IMR-90 (cell line): ENCODE data around the gene FRMPD4. TPM values are rescaled to one million over a fixed set of nuclear protein-coding genes. Genes with fewer than 3 reads are reported as not detected.

Source experiments
- ATAC-seq: fragments of 200-7000 bp; cut with Tn5 transposase; 2 replicates; pipeline ENCODE4 v1.9.1; 2020; ENCODE audit warnings: low read depth, mild to moderate bottlenecking, moderate library complexity
- BruUV-seq: library from RNA; stranded (reverse); fragments of 400-500 nt; replicated peaks from 2 replicates; lab custom pipeline; 2021; lab: Mats Ljungman, UMichigan
- CTCF ChIA-PET: fragments of 300-600 bp; formaldehyde crosslinking; extraction: SDS; loops from one replicate; lab custom pipeline; 2021; ENCODE audit warnings: antibody characterized with exemption; lab: Yijun Ruan, JAX
- POLR2A ChIA-PET: fragments of 300-600 bp; sonication (Branson Sonifier 250); formaldehyde crosslinking; loops from one replicate; lab custom pipeline; 2022; ENCODE audit warnings: antibody characterized with exemption; ENCODE audit not compliant: unreplicated experiment; lab: Charles Lee
- DNase-seq: peaks from one replicate; pipeline ENCODE4 v3.0.0; 2013
- H2AFZ ChIP-seq: replicated peaks from 2 replicates; pipeline ENCODE3; 2013; ENCODE audit warnings: low read length, mild to moderate bottlenecking; ENCODE audit not compliant: poor library complexity
- H2AK5ac ChIP-seq: 2 replicates; pipeline ENCODE4 v1.6.1; 2013; ENCODE audit warnings: low read depth, low read length, inconsistent platforms
- H2AK9ac ChIP-seq: replicated peaks from 2 replicates; pipeline ENCODE3; 2013; ENCODE audit warnings: mild to moderate bottlenecking, low read depth, low read length, moderate library complexity; ENCODE audit not compliant: poor library complexity
- H2BK120ac ChIP-seq: 2 replicates; pipeline ENCODE4 v1.6.1; 2013; ENCODE audit warnings: low read depth, low read length, inconsistent platforms
- H2BK15ac ChIP-seq: 3 replicates; pipeline ENCODE4 v1.6.1; 2013; ENCODE audit warnings: low read depth, low read length, inconsistent platforms
- H2BK20ac ChIP-seq: 2 replicates; pipeline ENCODE4 v1.6.1; 2013; ENCODE audit warnings: low read depth, mild to moderate bottlenecking, inconsistent platforms, low read length, moderate library complexity
- H2BK5ac ChIP-seq: 2 replicates; pipeline ENCODE4 v1.6.1; 2013; ENCODE audit warnings: mild to moderate bottlenecking, low read depth, low read length, inconsistent platforms; ENCODE audit not compliant: poor library complexity, severe bottlenecking
- H3K14ac ChIP-seq: replicated peaks from 2 replicates; pipeline ENCODE4 v1.6.1; 2013; ENCODE audit warnings: low read depth, low read length, inconsistent platforms
- H3K18ac ChIP-seq: 2 replicates; pipeline ENCODE4 v1.6.1; 2013; ENCODE audit warnings: low read depth, low read length, control low read depth
- H3K23ac ChIP-seq: 2 replicates; pipeline ENCODE4 v1.6.1; 2013; ENCODE audit warnings: low read depth, low read length, inconsistent platforms
- H3K27ac ChIP-seq: 2 replicates; pipeline ENCODE4 v1.5.1; 2013; ENCODE audit warnings: mild to moderate bottlenecking, control low read depth, low read length; ENCODE audit not compliant: insufficient read depth
- H3K27me3 ChIP-seq: 2 replicates; pipeline ENCODE4 v1.6.1; 2013; ENCODE audit warnings: low read length; ENCODE audit not compliant: control insufficient read depth, insufficient read depth
- H3K36me3 ChIP-seq: 2 replicates; pipeline ENCODE4 v1.6.1; 2013; ENCODE audit warnings: low read length, mixed read lengths; ENCODE audit not compliant: control insufficient read depth, insufficient read depth
- H3K4ac ChIP-seq: 2 replicates; pipeline ENCODE4 v1.6.1; 2013; ENCODE audit warnings: low read depth, low read length, inconsistent platforms
- H3K4me1 ChIP-seq: 2 replicates; pipeline ENCODE4 v1.6.1; 2013; ENCODE audit warnings: low read length, mixed read lengths; ENCODE audit not compliant: control insufficient read depth, insufficient read depth
- H3K4me2 ChIP-seq: 2 replicates; pipeline ENCODE4 v1.6.1; 2013; ENCODE audit warnings: low read depth, mild to moderate bottlenecking, control low read depth, low read length, moderate library complexity
- H3K4me3 ChIP-seq: 2 replicates; pipeline ENCODE4 v1.5.1; 2013; ENCODE audit warnings: low read depth, mild to moderate bottlenecking, control low read depth, low read length, moderate library complexity; ENCODE audit not compliant: insufficient read depth
- H3K56ac ChIP-seq: 2 replicates; pipeline ENCODE4 v1.6.1; 2013; ENCODE audit warnings: low read length, inconsistent platforms; ENCODE audit not compliant: insufficient read depth; ENCODE audit errors: extremely low read depth
- H3K79me1 ChIP-seq, 2 experiments: 2 replicates each; pipeline ENCODE4 v1.6.1; 2013; ENCODE audit warnings: low read length in 2 of 2, inconsistent platforms in 1 of 2, low read depth in 1 of 2
- H3K9ac ChIP-seq: 2 replicates; pipeline ENCODE4 v1.6.1; 2013; ENCODE audit warnings: low read depth, low read length, control low read depth
- H3K9me1 ChIP-seq: 2 replicates; pipeline ENCODE4 v1.6.1; 2013; ENCODE audit warnings: low read length, inconsistent platforms; ENCODE audit not compliant: insufficient read depth
- H3K9me3 ChIP-seq: 2 replicates; pipeline ENCODE4 v1.6.1; 2013; ENCODE audit warnings: low read length; ENCODE audit not compliant: control insufficient read depth, insufficient read depth
- H4K20me1 ChIP-seq: 2 replicates; pipeline ENCODE4 v1.6.1; 2013; ENCODE audit warnings: low read length, inconsistent platforms; ENCODE audit not compliant: insufficient read depth
- H4K5ac ChIP-seq: 2 replicates; pipeline ENCODE4 v1.6.1; 2013; ENCODE audit warnings: mild to moderate bottlenecking, low read depth, low read length, control low read depth
- H4K8ac ChIP-seq, 2 experiments: 2 replicates each; pipeline ENCODE4 v1.6.1; 2013; ENCODE audit warnings: low read depth in 2 of 2, low read length in 2 of 2, control low read depth in 1 of 2, inconsistent platforms in 1 of 2
- H4K91ac ChIP-seq: 2 replicates; pipeline ENCODE4 v1.6.1; 2013; ENCODE audit warnings: low read depth, low read length, inconsistent platforms; ENCODE audit not compliant: insufficient read depth
- BHLHE40 ChIP-seq: fragments of 150-350 bp; IDR thresholded peaks from 2 replicates; pipeline ENCODE4 v1.6.1; 2016; ENCODE audit warnings: mild to moderate bottlenecking, low read depth, low read length
- CEBPB ChIP-seq: IDR thresholded peaks from 2 replicates; pipeline ENCODE4 v1.6.1; 2012; ENCODE audit warnings: low read depth, low read length, improper control_type of control experiment
- CHD1 ChIP-seq: IDR thresholded peaks from 2 replicates; pipeline ENCODE4 v1.6.1; 2012; ENCODE audit warnings: low read depth, low read length, improper control_type of control experiment
- FOS ChIP-seq: fragments of 150-350 bp; IDR thresholded peaks from 2 replicates; pipeline ENCODE4 v1.6.1; 2016; ENCODE audit warnings: low read depth, low read length
- MAFK ChIP-seq: IDR thresholded peaks from 2 replicates; pipeline ENCODE4 v1.6.1; 2012; ENCODE audit warnings: low read depth, low read length, improper control_type of control experiment
- MAZ ChIP-seq: IDR thresholded peaks from 2 replicates; pipeline ENCODE4 v1.6.1; 2012; ENCODE audit warnings: low read depth, mild to moderate bottlenecking, low read length, improper control_type of control experiment, moderate library complexity, borderline replicate concordance
- MXI1 ChIP-seq: IDR thresholded peaks from 2 replicates; pipeline ENCODE4 v1.6.1; 2012; ENCODE audit warnings: low read depth, mild to moderate bottlenecking, low read length, moderate library complexity, borderline replicate concordance
- NFE2L2 ChIP-seq: fragments of 150-350 bp; IDR thresholded peaks from 2 replicates; pipeline ENCODE4 v1.6.1; 2016; ENCODE audit warnings: low read depth, mild to moderate bottlenecking, low read length
- POLR2A ChIP-seq: IDR thresholded peaks from 2 replicates; pipeline ENCODE4 v1.6.1; 2012; ENCODE audit warnings: mild to moderate bottlenecking, low read depth, low read length
- RAD21 ChIP-seq: IDR thresholded peaks from 2 replicates; pipeline ENCODE4 v1.6.1; 2012; ENCODE audit warnings: low read length, improper control_type of control experiment
- RCOR1 ChIP-seq: IDR thresholded peaks from 2 replicates; pipeline ENCODE4 v1.6.1; 2012; ENCODE audit warnings: mild to moderate bottlenecking, low read length, improper control_type of control experiment; ENCODE audit not compliant: insufficient replicate concordance
- RFX5 ChIP-seq: IDR thresholded peaks from 2 replicates; pipeline ENCODE4 v1.8.0; 2012; ENCODE audit warnings: low read depth, mild to moderate bottlenecking, low read length, moderate library complexity
- SMC3 ChIP-seq: fragments of 150-350 bp; IDR thresholded peaks from 2 replicates; pipeline ENCODE4 v1.6.1; 2016; ENCODE audit warnings: low read depth, mild to moderate bottlenecking, antibody characterized with exemption, low read length, moderate library complexity
- WGBS, 2 experiments: methylation state at CpG; one replicate each; pipeline versions ENCODE4 v1.1.5 to v1.1.7; 2013; ENCODE audit warnings: missing lambda C conversion rate in 2 of 2; ENCODE audit not compliant: insufficient read length in 1 of 2; ENCODE audit errors: extremely low coverage in 2 of 2; 5-methylcytosine and 5-hydroxymethylcytosine counted together
- dilution Hi-C: fragments of 300-500 bp; cut with HindIII; formaldehyde crosslinking; loops from one replicate; pipeline ENCODE4 v1.14.3; 2018; ENCODE audit warnings: low sequenced_read_pairs; ENCODE audit not compliant: unreplicated experiment
- in situ Hi-C: fragments of 300-500 bp; cut with MboI; formaldehyde crosslinking; loops from 3 replicates; pipeline ENCODE4 v1.14.3; 2019; ENCODE audit warnings: low sequenced_read_pairs, inconsistent platforms, mixed read lengths
- intact Hi-C: fragments of 100-400 bp; cut with micrococcal nuclease; formaldehyde crosslinking; loops from 2 replicates; pipeline ENCODE4 v1.10.0; 2022
- polyA plus RNA-seq, 3 experiments: library from polyadenylated mRNA; depleted of rRNA; stranded (reverse); fragments of >200 nt; gene quantifications; 2 replicates each; pipeline ENCODE4 v1.2.3, GENCODE V29; 2012; ENCODE audit warnings: low replicate concordance in 1 of 3
- total RNA-seq: library from RNA; depleted of rRNA; stranded (reverse); fragments of >200 nt; gene quantifications from 2 replicates; pipeline ENCODE4 v1.2.3, GENCODE V29; 2012
- TF ChIP-seq, protein P1 (sequence below): fragments of 150-350 bp; IDR thresholded peaks from 2 replicates; pipeline ENCODE4 v1.6.1; 2016; ENCODE audit warnings: low read depth, mild to moderate bottlenecking, low read length, moderate library complexity, borderline replicate concordance
- TF ChIP-seq, protein P2 (sequence below): conservative IDR thresholded peaks from 2 replicates; pipeline ENCODE4 v1.5.1; 2012; ENCODE audit warnings: mild to moderate bottlenecking, low read depth, low read length, improper control_type of control experiment
- TF ChIP-seq, protein P3 (sequence below): fragments of 150-350 bp; IDR thresholded peaks from 2 replicates; pipeline ENCODE4 v1.6.1; 2017; ENCODE audit warnings: mild to moderate bottlenecking, antibody characterized with exemption, low read length, low read depth

Gene FRMPD4
- total and polyA plus RNA-seq, 2 of the 4 experiments (the other 2 are of a cell fraction), result 0.53 to 1.1 TPM

DNA sequence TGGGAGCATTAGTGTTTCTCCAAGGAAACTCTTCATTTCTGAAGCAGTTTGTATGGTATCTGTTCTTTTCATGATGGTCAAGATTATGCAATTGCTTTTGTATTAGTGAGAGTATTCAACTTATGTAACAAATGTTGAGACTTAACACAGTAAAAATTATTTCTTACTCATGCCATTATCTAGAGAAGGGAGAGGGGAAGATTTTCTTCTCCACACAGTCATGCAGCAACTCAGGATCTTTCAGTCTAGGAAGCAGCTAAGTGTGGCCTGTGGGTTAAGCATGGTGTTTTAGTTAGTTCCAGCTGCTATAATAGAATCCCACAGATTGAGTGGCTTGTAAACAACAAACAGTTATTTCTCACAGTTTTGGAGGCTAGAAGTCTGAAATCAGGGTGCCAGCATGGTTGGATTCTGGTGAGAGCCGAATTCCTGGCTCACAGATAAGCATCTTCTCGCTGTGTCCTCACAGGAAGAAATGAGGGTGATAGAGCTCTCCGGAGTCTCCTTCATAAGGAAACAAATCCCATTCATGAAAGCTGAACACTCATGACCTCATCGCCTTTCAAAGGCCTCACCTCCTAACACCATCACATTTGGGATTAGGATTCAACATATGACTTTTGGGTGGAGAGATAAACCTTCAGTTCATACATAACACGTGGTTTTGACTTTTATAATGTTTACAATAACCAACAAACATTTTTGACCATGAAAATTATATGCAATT, 101.2 kb downstream of the FRMPD4 start:
- Histone ChIP-seq H3K9me1 (no peaks in the 10 kb centered on the region), H3K4ac (no peak overlapping the region), H2AK5ac (no peak overlapping the region), H4K8ac (no peak overlapping the region), H2AK9ac (no peak overlapping the region), H2BK120ac (no peak overlapping the region), H2BK20ac (no peak overlapping the region), H3K4me1 (0 out of 2 replicates have a peak, but pooled peaks cover 2% of the 10 kb centered on the region), H3K14ac (no peak overlapping the region), H3K9ac (no peak overlapping the region), H3K27me3 (no peaks in the 10 kb centered on the region), H2BK15ac (no peak overlapping the region), H3K23ac (no peak overlapping the region), H3K36me3 (no peaks in the 10 kb centered on the region), H3K4me2 (no peak overlapping the region), H3K27ac (no peak overlapping the region), H4K5ac (no peak overlapping the region), H3K18ac (no peak overlapping the region), H3K4me3 (no peak overlapping the region), H2BK5ac (no peak overlapping the region), H3K56ac (no peak overlapping the region), H3K9me3 (no peaks in the 10 kb centered on the region), H4K91ac (no peak overlapping the region), H4K20me1 (no peaks in the 10 kb centered on the region), H2AFZ (no peak overlapping the region), H3K79me1 (no peaks in the 10 kb centered on the region)
- ATAC-seq (no peak; the same call in 1 of the 2 replicates), DNase-seq (peak; percentile 6)
- intact Hi-C loops, result no loop called here
- TF ChIP-seq CHD1 (no peak), NFE2L2 (no peak), RAD21 (no peak), CEBPB (no peak), POLR2A (no peak), SMC3 (no peak), MXI1 (no peak), BHLHE40 (no peak), FOS (no peak), MAFK (no peak), RFX5 (no peak), MAZ (no peak), RCOR1 (no peak)
- TF ChIP-seq, protein P1, sequence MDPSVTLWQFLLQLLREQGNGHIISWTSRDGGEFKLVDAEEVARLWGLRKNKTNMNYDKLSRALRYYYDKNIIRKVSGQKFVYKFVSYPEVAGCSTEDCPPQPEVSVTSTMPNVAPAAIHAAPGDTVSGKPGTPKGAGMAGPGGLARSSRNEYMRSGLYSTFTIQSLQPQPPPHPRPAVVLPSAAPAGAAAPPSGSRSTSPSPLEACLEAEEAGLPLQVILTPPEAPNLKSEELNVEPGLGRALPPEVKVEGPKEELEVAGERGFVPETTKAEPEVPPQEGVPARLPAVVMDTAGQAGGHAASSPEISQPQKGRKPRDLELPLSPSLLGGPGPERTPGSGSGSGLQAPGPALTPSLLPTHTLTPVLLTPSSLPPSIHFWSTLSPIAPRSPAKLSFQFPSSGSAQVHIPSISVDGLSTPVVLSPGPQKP, result no peak
- TF ChIP-seq, protein P2, sequence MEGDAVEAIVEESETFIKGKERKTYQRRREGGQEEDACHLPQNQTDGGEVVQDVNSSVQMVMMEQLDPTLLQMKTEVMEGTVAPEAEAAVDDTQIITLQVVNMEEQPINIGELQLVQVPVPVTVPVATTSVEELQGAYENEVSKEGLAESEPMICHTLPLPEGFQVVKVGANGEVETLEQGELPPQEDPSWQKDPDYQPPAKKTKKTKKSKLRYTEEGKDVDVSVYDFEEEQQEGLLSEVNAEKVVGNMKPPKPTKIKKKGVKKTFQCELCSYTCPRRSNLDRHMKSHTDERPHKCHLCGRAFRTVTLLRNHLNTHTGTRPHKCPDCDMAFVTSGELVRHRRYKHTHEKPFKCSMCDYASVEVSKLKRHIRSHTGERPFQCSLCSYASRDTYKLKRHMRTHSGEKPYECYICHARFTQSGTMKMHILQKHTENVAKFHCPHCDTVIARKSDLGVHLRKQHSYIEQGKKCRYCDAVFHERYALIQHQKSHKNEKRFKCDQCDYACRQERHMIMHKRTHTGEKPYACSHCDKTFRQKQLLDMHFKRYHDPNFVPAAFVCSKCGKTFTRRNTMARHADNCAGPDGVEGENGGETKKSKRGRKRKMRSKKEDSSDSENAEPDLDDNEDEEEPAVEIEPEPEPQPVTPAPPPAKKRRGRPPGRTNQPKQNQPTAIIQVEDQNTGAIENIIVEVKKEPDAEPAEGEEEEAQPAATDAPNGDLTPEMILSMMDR, result no peak
- TF ChIP-seq, protein P3, sequence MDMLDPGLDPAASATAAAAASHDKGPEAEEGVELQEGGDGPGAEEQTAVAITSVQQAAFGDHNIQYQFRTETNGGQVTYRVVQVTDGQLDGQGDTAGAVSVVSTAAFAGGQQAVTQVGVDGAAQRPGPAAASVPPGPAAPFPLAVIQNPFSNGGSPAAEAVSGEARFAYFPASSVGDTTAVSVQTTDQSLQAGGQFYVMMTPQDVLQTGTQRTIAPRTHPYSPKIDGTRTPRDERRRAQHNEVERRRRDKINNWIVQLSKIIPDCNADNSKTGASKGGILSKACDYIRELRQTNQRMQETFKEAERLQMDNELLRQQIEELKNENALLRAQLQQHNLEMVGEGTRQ, result no peak
- dilution Hi-C loops, result no loop called here
- ChIA-PET POLR2A (no interaction called here), CTCF (no interaction called here)
- BruUV-seq, result no TSS peak
- in situ Hi-C loops, result no loop called here
- no CpG with 5 or more reads among the region's 5 CpGs for WGBS, 2 experiments
